GM19438 (cell line): ENCODE measurements around the gene ORAI2.
"Not testable (repeated sequence)": the region's sequence is repeated elsewhere in the genome, so short reads cannot be mapped to it uniquely, and the experiment has no call there.

Experiments
- ATAC-seq: cut with Tn5 transposase; IDR thresholded peaks from one replicate; pipeline ENCODE4 v1.9.1; 2021; ENCODE audit warnings: low read depth; ENCODE audit not compliant: unreplicated experiment

The ORAI2 gene

DNA sequence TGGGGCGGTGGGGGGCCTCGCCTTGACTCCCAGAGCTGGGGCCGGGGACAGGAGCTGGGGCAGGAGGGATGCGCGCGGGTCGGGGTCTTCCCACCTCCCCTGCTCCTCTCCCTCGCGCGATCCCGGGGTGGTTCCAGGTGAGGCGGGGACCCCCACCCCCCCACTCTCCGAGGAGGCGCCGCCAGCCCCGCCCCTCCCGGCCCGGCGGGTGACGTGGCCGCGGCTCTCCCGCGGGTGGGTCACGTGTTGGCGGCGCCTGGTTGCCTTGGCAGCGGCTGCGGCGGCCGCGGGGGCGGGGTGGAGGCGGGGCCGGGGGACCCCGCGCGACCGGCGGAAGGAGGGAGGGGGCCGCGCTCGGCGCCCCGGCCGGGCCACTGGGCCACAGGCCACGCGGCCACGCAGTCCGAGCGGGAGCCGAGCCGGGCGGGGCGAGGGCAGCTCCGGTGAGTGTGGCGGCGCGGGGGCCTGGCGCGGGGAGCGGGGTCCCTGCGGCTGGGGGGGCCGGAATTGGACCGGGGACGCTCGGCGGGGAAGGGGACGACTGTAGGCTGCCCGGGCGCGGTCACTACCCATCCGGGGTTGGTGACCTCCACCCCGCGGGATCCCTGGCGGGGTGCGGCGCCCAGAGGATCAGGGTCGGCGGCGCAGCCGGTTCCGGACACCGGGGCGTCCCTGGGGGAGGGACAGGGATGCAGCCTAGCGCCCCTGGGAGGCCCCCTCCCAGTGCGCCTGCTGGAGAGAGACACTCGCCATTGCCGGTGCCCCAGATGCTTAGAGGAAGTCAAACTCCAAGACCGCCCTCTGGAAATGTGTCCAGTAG, at the start of gene ORAI2:
Gene ORAI2 (plus strand): TSS at position 357 of the 820 bp plus-strand sequence. CDS start 5,382 bp downstream, outside the sequence.
- ATAC-seq, result peak; percentile 51

DNA sequence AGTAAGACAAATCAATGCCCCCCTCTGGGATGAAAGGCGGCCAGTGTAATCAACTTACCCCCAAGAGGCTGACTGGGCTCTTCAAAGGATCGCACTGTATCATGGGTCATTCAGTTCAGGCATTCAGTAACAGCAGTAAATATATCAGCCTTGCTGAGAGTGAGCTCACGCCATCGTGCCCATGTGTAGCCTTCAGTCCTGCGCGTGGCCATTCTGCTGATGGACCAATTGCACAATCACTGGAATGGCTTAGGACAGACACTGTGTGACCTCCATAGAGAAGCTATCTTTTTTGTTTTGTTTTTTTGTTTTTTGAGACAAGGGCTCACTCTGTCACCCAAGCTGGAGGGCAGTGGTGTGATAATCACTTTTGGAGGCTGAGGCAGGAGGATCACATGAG, 46.3 kb upstream of the ORAI2 start:
- no peak for ATAC-seq

DNA sequence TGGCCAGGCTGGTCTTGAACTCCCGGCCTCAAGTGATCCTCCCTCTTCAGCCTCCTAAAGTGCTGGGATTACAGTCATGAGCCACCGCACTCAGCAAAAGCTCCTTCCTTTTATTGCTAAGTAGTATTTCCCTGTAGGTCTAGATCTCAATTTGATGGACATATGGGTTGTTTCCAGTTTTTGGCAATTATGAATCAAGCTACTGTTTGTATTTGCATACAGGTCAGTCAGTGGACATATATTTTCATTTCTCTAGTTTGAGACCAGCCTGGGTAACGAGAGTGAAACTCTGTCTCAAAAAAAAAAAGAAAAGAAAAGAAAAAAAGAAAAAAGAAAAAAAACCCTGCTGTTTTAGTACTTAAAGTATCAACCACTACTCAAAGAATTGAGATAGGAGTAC, 43.6 kb upstream of the ORAI2 start:
- no peak for ATAC-seq

DNA sequence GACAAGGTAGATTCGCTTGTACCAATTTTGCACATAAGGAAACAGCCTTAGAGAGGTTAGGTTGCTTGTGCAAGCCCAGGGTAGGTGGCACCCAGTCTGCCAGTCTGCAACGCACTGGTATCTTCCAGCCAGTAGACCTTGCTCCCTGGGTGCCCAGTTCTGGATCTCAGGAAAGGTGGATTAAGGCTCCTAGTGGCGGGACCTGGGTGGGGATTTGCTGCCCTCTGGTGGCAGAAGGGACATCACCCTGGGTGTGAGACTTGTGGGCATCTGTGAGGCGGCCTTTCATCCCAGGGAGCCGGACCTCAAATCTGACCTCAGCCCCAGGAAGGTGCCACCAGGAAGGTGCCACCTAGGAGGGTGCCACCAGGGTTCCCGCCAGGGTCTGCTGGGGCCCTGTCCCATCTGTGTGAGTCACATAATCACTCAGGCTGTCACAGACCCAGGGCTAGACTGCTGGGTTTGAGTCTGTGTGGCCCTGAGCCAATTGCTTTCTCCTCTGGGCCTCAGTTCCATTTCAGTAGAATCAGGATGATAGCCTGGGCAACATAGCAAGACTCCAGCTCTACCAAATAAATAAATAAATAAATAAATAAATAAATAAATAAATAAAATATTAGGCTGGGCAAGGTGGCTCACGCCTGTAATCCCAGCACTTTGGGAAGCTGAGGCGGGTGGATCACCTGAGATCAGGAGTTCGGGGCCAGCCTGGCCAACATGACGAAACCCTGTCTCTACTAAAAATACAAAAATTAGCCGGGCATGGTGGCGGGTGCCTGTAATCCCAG, 42.5 kb upstream of the ORAI2 start:
- ATAC-seq, result no peak

DNA sequence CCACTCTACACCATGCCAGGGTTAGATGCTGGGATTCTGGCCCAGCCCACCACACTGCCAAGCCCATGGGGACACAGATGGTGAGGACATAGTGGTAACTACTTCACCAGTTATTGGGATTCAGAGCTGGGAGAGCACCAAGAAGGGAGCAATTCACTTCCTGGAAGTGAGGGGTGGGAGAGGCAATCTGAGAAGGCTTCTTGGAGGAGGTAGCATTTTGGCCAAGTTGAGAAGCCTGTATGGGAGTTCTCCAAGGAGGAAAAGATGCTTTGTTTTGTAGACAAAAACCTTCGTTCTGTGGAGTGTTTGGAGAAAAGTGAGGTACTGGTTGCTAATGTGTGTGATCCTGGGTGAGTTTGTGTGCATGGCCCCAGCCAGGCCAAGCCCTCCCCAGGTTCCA, 41.0 kb upstream of the ORAI2 start:
- ATAC-seq, result no peak

DNA sequence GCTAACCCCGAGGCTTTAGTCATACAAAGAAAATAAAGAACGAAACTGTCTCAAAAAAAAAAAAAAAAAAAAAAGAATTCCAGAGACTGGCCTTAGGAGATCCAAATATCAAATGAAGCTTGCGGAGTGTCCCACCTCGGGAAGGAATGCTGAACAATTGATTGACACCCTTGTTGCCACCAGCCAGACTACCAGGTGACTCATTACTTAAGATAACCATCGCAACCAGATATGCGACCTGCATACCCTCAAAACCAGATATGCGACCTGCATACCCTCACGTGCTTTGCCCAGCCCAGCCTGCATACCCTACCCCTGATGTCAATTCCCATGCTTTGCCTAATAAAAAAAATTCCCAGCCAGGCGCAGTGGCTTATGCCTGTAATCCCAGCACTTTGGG, 39.9 kb upstream of the ORAI2 start:
- no peak for ATAC-seq

DNA sequence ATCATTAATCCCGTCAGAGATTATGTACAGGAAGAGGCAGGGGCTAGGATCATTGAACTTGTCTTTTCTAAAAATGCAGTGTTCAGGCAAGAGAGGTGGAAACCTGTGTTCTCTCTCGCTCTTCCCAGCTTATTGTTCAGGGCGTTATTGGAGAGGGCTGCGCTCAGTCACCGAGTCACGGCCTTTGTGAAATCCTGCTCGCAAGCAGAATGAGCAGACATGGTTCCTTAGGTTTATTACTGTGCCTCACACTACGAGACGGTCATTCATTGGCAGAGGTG, 37.8 kb upstream of the ORAI2 start:
- ATAC-seq, result no peak

DNA sequence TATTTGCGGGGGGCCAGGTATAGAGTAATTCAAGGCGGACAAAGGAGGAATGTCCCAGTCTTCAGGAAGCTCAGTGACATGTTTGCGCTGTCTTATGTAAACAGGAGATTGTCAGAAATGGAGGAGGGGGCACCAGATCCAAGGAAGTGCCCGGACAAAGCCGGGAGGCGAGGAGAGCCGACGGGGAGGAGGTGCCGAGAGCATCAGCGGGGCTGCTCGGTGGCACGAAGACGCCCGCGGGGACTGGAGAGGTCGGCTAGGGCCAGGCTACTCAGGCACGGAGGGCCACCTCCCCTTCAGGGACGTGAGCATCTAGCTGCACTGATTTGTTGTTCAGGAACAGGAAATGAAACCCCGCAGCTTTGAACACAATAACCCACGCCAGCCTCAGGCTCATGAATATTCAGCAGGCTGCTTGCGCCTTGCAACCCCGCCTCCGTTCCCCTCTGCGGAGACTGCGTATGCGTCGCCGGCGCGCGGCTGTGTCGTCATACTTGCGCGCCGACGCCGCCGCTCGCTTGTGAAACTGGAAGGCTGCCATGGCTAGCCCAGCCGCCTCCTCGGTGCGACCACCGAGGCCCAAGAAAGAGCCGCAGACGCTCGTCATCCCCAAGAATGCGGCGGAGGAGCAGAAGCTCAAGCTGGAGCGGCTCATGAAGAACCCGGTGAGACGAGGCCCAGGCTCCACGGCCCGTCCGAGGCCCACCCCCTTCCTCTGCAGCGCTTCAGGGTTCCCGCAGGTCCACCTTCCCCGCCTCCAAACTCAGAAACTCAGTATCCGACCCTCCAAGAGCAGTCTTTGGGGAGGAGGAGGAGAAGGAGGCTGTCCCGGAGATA, 37.3 kb upstream of the ORAI2 start, which contains the start of gene PRKRIP1:
Gene PRKRIP1 (plus strand): TSS at position 491 of the 837 bp plus-strand sequence. CDS start 49 bp downstream, at position 540.
- ATAC-seq, result peak; percentile 98

DNA sequence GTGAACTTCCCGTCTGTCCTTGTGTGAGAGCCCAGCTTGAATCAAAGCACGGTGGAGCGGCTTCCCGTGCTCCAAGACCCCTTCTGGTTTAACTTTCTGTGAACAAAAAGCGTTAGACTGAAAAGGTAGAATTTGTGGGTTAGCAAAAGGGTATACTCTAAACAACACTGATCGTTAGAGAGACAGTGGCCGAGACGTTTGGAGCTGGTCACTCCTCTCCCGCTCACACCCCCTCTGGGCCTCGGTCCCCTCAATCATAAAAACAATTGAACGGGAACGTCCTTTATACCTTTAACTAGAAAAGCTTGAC, 36.7 kb upstream of the ORAI2 start:
- ATAC-seq, result no peak

DNA sequence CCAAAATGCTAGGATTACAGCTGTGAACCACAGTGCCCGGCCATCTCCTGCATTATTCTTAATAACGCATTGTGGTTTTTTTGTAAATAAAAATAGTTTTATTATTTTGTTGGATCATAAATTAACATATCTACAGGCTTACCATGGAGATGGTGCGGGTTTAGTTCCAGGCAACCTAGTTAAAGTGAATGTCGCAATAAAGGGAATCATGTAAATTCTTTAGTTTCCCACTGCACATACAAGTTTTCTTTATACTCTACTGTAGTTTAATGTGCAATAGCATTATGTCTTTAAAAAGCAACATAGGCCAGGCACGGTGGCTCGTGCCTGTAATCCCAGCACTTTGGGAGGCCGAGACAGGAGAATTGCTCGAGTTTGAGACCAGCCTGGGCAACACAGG, 34.8 kb upstream of the ORAI2 start:
- no peak for ATAC-seq

DNA sequence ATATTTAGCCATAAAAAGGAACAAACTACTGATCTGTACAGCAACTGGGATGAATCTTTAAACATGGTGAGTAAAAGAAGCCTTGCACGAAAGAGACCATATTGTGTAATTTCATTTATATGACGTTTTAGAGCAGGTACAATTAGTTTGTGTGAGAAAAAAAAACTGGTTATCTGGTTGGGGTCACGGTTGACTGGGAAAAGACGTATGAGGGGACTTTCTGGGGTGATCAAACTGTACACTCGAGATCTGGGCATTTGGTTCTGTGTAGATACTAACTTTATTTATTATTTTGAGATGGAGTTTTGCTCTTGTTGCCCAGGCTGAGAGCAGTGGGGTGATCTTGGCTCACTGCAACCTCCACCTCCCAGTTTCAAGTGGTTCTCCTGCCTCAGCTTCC, 33.0 kb upstream of the ORAI2 start:
- ATAC-seq, result no peak

DNA sequence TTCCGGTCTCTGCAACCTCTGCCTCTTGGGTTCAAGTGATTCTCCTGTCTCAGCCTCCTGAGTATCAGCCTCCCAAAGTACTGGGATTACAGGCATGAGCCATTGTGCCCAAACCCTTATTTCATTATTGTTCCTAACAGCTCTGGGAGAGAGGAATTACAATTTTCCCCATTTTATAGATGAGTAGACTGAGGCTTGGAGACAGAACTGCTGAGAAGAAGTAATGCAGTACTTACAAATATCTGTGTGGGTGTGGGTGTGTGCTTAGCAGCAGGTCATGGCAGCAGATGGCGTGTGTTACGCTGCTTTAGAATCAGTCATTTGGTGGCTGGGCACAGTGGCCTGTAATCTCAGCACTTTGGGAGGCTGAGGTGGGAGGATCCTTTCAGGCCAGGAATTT, 29.8 kb upstream of the ORAI2 start:
- ATAC-seq, result no peak

DNA sequence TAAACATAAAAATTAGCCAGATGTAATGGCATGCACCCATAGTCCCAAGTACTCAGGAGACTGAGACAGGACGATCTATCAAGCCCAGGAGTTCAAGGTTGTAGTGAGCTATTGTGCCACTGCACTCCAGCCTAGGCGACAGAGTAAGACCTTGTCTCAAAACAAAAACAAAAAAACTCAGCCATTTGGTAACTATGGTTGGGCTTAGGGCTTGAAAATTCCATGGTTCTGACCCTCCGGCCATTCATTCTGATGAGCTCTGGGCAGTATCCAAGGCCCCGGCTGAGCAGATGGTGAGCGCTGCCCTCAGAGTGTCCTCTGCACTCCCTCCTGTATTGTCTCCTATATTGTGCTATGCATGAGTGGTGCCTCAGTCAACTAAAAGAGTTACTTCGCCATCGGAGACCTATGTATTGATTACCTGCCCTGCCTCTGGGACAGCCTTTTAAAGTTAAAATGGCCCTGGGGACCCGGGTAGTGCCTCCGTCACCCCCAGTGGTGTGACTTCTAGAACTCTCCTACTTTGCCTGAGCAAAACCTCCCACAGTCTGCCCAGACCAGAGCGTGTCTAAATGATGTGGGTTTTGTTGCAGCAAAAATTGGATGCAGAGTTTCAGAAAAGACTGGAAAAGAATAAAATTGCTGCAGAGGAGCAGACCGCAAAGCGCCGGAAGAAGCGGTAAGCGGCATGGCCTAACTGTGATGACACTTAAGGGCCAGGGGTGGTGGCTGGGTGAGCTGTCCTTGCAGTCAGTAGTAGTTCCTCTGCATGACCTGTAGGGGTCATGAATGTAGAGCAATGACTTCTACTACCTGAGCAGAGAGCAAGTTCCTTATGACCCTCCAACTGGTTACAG, 29.1 kb upstream of the ORAI2 start:
- ATAC-seq, result peak; percentile 76

DNA sequence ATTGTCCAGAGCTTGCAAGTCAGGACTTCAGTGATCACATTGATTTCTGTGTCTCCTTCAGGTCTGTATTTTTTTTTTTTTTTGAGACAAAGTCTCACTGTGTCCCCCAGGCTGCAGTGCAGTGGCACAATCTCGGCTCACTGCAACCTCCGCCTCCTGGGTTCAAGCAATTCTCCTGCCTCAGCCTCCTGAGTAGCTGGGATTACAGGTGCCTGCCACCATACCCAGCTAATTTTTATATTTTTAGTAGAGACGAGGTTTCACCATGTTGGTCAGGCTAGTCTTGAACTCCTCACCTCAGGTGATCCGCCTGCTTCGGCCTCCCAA, 28.6 kb upstream of the ORAI2 start:
- not testable (repeated sequence) for ATAC-seq

DNA sequence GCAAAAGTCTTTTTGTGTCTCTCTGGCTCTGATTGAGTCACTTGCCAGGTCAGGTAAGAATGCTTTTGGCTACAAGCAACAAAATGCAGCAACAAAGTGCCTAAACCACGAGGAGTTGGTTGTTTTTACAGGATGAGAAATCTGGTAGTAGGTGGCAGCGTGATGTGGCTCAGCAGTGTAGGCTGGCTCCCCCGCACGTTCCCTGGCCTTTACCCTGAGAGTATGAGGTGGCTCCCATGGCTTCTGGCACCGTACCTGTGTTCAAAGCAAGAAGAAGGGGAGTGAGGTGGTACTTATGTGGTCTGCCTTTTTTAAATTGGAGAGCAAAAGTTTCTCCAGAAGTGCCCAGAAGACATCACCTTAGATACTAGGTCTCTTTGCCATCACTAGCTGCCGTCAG, 25.5 kb upstream of the ORAI2 start:
- no peak for ATAC-seq

DNA sequence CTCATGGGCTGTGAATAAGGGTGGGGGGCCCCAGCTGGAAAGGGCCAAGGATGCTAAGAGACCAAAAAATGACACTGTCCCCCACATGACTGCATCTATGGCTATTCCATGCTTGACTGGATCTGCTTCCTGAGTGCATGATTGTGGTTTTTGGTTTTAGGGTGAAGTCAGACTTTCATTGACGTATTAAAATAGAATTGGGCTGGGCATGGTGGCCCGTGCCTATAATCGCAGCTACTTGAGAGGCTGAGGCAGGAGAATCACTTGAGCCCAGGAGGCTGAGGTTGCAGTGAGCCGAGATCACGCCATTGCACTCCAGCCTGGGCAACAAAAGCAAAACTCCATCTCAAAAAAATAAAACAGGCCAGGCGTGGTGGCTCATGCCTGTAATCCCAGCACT, 24.8 kb upstream of the ORAI2 start:
- ATAC-seq, result not testable (repeated sequence)

DNA sequence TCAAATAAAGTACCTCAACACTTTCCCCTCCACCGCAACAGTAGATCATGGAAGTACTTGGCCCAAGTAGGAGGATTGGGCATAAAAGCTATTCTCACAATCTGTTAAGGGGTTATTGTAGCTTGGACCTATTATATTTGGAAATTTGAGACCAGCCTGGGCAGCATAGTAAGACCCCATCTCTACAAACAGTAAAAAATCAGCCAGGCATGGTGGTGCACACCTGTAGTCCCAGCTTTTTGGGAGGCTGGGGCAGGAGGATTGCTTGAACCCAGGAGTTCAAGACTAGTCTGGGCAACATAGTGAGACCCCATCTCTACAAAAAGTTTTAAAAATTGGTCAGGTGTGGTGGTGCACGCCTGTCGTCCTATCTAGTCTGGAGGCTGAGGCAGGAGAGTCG, 24.0 kb upstream of the ORAI2 start:
- no peak for ATAC-seq

DNA sequence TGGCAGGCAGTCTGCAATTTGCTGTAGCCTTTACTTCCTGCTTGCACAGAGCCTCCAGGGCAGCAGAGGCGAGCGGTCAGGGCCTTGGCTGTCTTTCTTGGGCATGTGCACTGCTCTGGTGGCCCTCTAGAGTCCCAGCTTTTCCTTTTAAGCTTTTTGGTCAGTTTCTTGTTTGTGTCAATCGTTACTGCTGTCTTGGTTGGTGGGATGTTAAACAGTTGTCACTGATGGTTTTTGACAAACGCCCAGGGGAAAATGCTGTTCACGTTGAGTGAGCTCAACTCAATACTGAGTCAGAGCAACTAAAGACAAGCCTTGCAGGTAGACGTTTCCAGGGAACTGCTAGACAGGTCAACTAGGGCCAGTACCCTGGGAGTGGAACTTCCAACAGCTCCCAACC, 23.3 kb upstream of the ORAI2 start:
- ATAC-seq, result no peak

DNA sequence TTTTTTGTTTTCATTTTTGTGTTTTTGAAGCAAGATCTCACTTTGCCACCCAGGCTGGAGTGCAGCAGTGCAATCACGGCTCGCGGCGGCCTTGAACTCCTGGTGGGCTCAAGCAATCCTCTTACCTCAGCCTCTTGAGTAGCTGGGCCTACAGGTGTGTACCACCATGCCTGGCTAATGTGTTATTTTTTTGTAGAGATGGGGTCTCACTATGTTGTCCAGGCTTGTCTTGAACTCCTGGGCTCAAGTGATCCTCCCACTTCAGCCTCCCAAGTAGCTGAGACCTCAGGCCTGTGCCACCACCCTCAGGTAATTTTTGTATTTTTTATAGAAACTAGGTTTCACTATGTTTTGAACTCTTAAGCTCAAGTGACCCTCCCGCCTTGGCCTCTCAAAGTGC, 22.5 kb upstream of the ORAI2 start:
- no peak for ATAC-seq

DNA sequence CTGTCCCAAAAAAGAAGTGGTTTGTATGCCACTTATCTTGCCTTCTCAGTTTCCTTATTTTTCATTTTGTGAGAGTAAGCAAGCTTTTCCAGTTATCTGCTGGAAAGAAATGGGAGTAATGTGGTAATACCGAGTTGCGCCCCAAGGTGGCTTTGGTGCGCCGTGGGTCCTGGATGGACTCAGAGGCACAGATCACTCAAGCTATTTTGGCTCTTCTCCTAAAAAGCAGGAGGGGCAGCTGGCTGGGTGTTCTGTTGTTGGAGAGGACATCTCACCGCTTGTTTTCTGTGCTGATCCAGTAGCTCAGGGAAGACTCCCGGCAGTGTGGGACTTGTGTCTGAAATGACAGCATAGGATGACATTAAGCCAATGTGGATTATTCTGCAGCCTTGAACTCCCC, 20.8 kb upstream of the ORAI2 start:
- no peak for ATAC-seq

DNA sequence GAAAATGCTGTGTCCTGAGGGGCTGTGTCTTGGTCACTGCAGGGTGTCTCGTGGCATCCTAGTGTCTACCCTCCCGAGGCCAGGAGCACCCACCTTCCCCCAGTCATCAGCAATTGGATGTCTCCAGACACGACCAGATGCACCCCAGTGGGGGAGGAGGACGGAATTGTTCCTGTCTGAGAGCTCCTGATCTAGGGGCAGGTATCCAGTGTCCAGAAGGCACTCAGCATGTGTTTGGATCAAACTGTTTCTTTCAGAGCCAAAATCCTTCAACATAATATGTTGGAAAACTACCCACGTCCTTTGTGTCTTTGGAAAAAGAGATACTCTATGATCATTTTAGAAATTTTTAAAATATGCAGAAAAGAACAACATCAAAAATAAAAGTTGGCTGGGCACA, 20.3 kb upstream of the ORAI2 start:
- no peak for ATAC-seq
